Tracheal epithelial cell (primary cell): Measurements from ENCODE around the gene CACNB4. TPM values are rescaled to one million over a fixed set of nuclear protein-coding genes. Genes with fewer than 3 reads are reported as not detected.

ENCODE experiments used
- total RNA-seq: library from RNA; depleted of rRNA; stranded (reverse); fragments of >200 nt; gene quantifications from 2 replicates; pipeline ENCODE4 v1.2.1, GENCODE V29; 2014

Gene CACNB4
- under 0.01 and 0.21 TPM in 2 replicates for total RNA-seq

DNA sequence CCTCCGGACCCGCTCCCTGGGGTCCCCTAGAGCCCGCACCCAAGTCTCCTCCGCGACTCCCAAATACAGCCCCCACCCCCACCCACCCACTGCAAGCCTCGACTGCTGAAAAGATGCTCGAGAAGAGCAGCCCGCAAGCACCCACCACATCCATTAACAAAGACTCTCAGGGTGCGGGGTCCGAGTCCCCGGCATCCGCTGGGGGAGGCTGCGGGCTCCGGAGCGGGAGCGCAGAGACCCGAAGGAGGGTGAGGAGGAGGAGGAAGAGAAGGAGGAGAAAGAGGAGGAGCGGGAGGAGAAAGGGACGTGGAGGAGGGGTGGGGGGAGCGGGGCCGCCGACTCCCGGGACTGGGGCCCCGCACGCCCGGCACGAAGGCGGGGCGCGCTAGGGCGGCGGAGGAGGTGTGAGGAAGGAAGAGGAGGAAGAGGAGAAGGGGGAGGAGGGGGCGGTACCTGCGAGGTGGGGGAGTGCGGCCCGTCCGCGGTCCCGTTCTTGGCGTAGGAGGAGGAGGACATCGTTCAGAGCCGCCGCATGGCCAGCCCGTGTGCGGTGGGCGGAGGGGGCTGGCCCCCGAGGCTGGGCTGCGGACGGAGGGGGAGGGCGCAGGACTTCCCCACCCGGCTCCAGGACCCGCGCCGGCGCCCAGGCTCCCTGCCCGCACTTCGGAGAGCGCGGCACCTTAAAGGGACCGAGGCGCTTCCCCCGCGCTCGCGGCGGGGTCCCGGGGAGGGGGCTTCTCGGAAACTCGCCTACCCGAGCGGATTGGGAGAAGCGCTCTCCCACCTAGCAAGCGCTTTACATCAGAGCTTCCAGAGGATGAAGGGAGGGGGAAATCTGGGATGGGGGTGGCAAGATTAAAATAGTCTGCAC lies at the start of gene CACNB4:
CACNB4 (minus strand) TSS at position 549 of the 871 bp plus-strand sequence.

DNA sequence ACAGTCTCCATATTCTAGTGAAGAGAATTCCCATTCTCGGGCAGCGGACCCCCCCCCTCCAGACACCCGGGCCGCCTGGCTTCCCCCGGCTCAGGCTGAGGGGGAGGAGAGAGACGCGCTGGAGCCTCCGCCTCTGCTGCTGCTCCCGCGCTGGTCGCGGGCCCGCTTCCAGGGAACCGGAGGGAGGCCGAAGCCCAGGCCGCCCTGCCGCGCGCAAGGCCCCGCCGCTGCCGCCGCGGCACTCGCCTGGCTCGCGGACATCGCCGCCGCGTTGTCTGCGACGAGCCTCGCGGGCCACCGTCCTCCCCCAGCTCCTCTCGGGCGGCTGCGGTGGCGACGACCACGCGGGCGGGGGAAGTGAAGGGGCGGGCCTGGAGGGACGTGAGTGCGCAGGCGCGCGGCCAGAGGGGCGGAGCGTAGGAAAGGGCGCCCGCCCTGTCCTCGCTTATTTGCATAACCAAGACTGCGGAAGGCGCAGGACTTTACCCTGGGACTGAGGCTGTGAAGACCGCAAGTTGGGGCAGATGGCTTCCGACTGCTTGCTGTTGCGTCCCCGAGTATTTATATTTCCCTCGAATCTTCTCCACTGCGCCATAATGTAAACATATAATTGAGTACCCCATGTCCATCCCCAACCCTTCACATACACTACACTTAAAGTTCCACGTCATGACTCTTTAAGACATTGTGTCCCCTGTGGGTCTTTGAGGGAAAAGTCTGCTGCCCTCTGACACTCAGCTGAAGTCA lies 270.5 kb downstream of the CACNB4 start, which contains the start of gene ARL5A:
ARL5A (minus strand) TSS at position 279 of the 747 bp plus-strand sequence; CDS start at position 34, 245 bp downstream.

Other genes starting within 250 kb of the CACNB4 start
- gene STAM2, start 76.7 kb upstream of the CACNB4 start, total RNA-seq: 23.6 and 26.6 TPM in 2 replicates
- gene FMNL2, start 236.1 kb upstream of the CACNB4 start, total RNA-seq: 28.3 and 39.8 TPM in 2 replicates